Lower lobe of right lung (tissue), 2 donors: ENCODE measurements around the gene MEIKIN. TPM values are rescaled to one million over a fixed set of nuclear protein-coding genes. Genes with fewer than 3 reads are reported as not detected.

Experiments
- ATAC-seq, 2 donors: fragments of 200-7000 bp; cut with Tn5 transposase; one replicate each; pipeline ENCODE4 v1.9.1; 2020 to 2022; ENCODE audit warnings: mild to moderate bottlenecking in 2 of 2, moderate library complexity in 2 of 2
- DNase-seq: peaks from one replicate; pipeline ENCODE4 v3.0.0-alpha.2; 2020
- H3K27ac ChIP-seq: fragments of 200-600 bp; one replicate; pipeline ENCODE4 v1.8.0; 2022
- H3K27me3 ChIP-seq: fragments of 200-600 bp; one replicate; pipeline ENCODE4 v1.8.0; 2022; ENCODE audit warnings: low read depth
- H3K36me3 ChIP-seq: fragments of 200-600 bp; one replicate; pipeline ENCODE4 v1.8.0; 2022; ENCODE audit warnings: mild to moderate bottlenecking
- H3K4me1 ChIP-seq: fragments of 200-600 bp; one replicate; pipeline ENCODE4 v1.8.0; 2022
- H3K4me3 ChIP-seq: fragments of 200-600 bp; one replicate; pipeline ENCODE4 v1.8.0; 2022; ENCODE audit warnings: mild to moderate bottlenecking
- H3K9me3 ChIP-seq: fragments of 200-600 bp; one replicate; pipeline ENCODE4 v1.8.0; 2022
- intact Hi-C: fragments of 100-400 bp; cut with DNase I; formaldehyde crosslinking; loops from one replicate; pipeline ENCODE4 v1.11.0; 2022
- total RNA-seq: library from RNA; stranded (reverse); fragmentation: NEBNext Ultra II Directional; extraction: Animal tissue kit (Norgen Biotek cat#: 25700); gene quantifications from one replicate; pipeline ENCODE4 v1.2.1, GENCODE V29; 2021
- TF ChIP-seq, protein P1 (sequence below): fragments of 200-600 bp; IDR thresholded peaks from one replicate; pipeline ENCODE4 v1.8.0; 2022; ENCODE audit warnings: antibody characterized with exemption, mild to moderate bottlenecking
- donor health status: DM: no; HTN: yes; CAD: no; lungs with severe emphysema.

The MEIKIN gene
- total RNA-seq, 1 donor from 2014 or later: not detected

DNA sequence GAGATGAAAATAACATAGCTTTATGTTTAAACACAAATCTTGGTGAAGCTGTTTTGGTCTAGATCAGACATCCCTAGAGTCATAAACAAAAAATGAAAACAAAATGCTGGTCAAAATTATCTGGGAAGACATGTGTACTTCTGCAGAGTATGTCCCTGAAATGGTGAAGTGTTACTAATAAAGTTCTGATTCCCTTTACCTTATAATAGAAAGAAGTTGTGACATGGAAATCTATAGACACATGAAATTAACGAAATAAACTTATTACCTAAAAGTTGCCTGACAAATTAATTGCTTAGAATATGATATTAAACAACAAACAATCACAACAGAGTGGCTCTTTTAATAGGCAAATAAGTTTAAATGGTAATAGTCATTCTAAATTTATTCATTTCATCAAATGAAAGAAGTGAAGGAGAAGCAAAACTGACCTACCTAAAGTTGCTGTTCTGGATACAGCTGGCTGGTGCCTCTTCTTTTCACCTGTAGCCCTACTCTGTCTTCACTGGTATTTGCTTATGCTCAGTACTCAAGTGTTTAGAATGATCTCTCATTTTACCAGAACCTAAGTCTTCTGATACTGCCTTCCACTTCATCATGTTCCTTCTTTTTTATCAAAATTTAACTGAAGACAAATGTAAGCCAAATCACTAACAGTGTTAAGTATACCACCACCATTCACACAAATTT lies 187.5 kb downstream of the MEIKIN start:
- DNase-seq (no peak), ATAC-seq (no peak)
- H3K9me3 ChIP-seq: no peaks in the 10 kb centered on the region
- H3K27ac ChIP-seq: no peak overlapping the region
- peaks cover 30% of the 10 kb centered on the region for H3K4me1 ChIP-seq
- H3K36me3 ChIP-seq: no peaks in the 10 kb centered on the region
- TF ChIP-seq, protein P1, sequence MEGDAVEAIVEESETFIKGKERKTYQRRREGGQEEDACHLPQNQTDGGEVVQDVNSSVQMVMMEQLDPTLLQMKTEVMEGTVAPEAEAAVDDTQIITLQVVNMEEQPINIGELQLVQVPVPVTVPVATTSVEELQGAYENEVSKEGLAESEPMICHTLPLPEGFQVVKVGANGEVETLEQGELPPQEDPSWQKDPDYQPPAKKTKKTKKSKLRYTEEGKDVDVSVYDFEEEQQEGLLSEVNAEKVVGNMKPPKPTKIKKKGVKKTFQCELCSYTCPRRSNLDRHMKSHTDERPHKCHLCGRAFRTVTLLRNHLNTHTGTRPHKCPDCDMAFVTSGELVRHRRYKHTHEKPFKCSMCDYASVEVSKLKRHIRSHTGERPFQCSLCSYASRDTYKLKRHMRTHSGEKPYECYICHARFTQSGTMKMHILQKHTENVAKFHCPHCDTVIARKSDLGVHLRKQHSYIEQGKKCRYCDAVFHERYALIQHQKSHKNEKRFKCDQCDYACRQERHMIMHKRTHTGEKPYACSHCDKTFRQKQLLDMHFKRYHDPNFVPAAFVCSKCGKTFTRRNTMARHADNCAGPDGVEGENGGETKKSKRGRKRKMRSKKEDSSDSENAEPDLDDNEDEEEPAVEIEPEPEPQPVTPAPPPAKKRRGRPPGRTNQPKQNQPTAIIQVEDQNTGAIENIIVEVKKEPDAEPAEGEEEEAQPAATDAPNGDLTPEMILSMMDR: no peak
- H3K4me3 ChIP-seq: no peak overlapping the region
- no peaks in the 10 kb centered on the region for H3K27me3 ChIP-seq
- intact Hi-C loops: no loop called here

Other genes starting within 250 kb of the MEIKIN start
- 40.3 TPM for gene FNIP1, start 148.6 kb downstream of the MEIKIN start, total RNA-seq
- gene ACSL6, start 66.0 kb upstream of the MEIKIN start, total RNA-seq: 0.59 TPM
- not detected for gene IL3, start 115.0 kb upstream of the MEIKIN start, total RNA-seq
- 3.9 TPM for gene CSF2, start 128.1 kb upstream of the MEIKIN start, total RNA-seq